Endothelial cell of umbilical vein (primary cell): ENCODE measurements around the gene TMEM183A. TPM values are rescaled to one million over a fixed set of nuclear protein-coding genes. Genes with fewer than 3 reads are reported as not detected.

ENCODE experiments used
- BruUV-seq: library from RNA; stranded (reverse); fragments of 400-500 nt; replicated peaks from 2 replicates; lab custom pipeline; 2021; lab: Mats Ljungman, UMichigan
- CTCF ChIA-PET: fragments of 300-600, 350-600 bp; sonication (Branson Sonifier 250); formaldehyde crosslinking; loops from one replicate; lab custom pipeline; 2021; ENCODE audit warnings: antibody characterized with exemption, inconsistent platforms; lab: Charles Lee
- POLR2A ChIA-PET: fragments of 300-600, 350-600 bp; sonication (Branson Sonifier 250); formaldehyde crosslinking; loops from one replicate; lab custom pipeline; 2021; ENCODE audit warnings: antibody characterized with exemption, inconsistent platforms; lab: Charles Lee
- DNase-seq: peaks from one replicate; pipeline ENCODE4 v3.0.0-alpha.2; 2011; ENCODE audit warnings: low read depth, low spot score
- FAIRE-seq: peaks from 2 replicates; lab custom pipeline; 2011; peaks lifted over from hg19 to GRCh38; lab: Jason Lieb, UNC
- H2AFZ ChIP-seq: 2 replicates; pipeline ENCODE4 v1.6.0; 2012; ENCODE audit warnings: low read depth, low read length, control low read depth, inconsistent platforms
- H3K27ac ChIP-seq: 2 replicates; pipeline ENCODE4 v1.5.1; 2011; ENCODE audit warnings: low read depth, mild to moderate bottlenecking, control low read depth, low read length, moderate library complexity; ENCODE audit not compliant: insufficient read depth
- H3K27me3 ChIP-seq, 2 experiments: 2 replicates each; pipeline versions ENCODE4 v1.6.0 to v1.6.1; 2011; ENCODE audit warnings: low read length in 2 of 2, mixed read lengths in 1 of 2; ENCODE audit not compliant: control insufficient read depth in 2 of 2, insufficient read depth in 2 of 2
- H3K36me3 ChIP-seq, 2 experiments: 2 replicates in 1 of 2; 3 replicates in 1 of 2; pipeline ENCODE4 v1.5.1; 2011; ENCODE audit warnings: low read length in 2 of 2, mild to moderate bottlenecking in 1 of 2, moderate library complexity in 1 of 2; ENCODE audit not compliant: control insufficient read depth in 2 of 2, insufficient read depth in 2 of 2; ENCODE audit errors: extremely low read depth in 1 of 2
- H3K4me1 ChIP-seq: 3 replicates; pipeline ENCODE4 v1.5.1; 2011; ENCODE audit warnings: mild to moderate bottlenecking, low read length; ENCODE audit not compliant: control insufficient read depth, insufficient read depth; ENCODE audit errors: extremely low read depth
- H3K4me2 ChIP-seq: 2 replicates; pipeline ENCODE4 v1.6.1; 2011; ENCODE audit warnings: low read length, control low read depth, mixed read lengths; ENCODE audit not compliant: insufficient read depth
- H3K4me3 ChIP-seq, 3 experiments: fragments of 200-600 bp in 1 of 3; sonication (generic), shearing (Covaris generic) in 1 of 3; replicated peaks in 1 of 3; 2 replicates each; pipeline ENCODE4 v1.5.1; 2011 to 2016; ENCODE audit warnings: control low read depth in 3 of 3, low read length in 3 of 3, mild to moderate bottlenecking in 2 of 3, inconsistent platforms in 1 of 3, low read depth in 1 of 3, moderate library complexity in 1 of 3; ENCODE audit not compliant: insufficient read depth in 1 of 3
- H3K79me2 ChIP-seq: 2 replicates; pipeline ENCODE4 v1.6.0; 2012; ENCODE audit warnings: low read length, inconsistent platforms; ENCODE audit not compliant: control insufficient read depth, insufficient read depth
- H3K9ac ChIP-seq: replicated peaks from 2 replicates; pipeline ENCODE3; 2011; ENCODE audit warnings: low read length, control low read depth; ENCODE audit not compliant: insufficient read depth; ENCODE audit errors: extremely low read depth
- H3K9me1 ChIP-seq: replicated peaks from 3 replicates; pipeline ENCODE4 v1.6.0; 2011; ENCODE audit warnings: mild to moderate bottlenecking, low read length; ENCODE audit not compliant: control insufficient read depth, insufficient read depth; ENCODE audit errors: extremely low read depth
- H3K9me3 ChIP-seq: replicated peaks from 2 replicates; pipeline ENCODE4 v1.5.1; 2012; ENCODE audit warnings: low read length, inconsistent platforms; ENCODE audit not compliant: control insufficient read depth, insufficient read depth
- H4K20me1 ChIP-seq: replicated peaks from 2 replicates; pipeline ENCODE3; 2011; ENCODE audit warnings: mild to moderate bottlenecking, low read length; ENCODE audit not compliant: control insufficient read depth, insufficient read depth; ENCODE audit errors: extremely low read depth
- EZH2 ChIP-seq: IDR thresholded peaks from 2 replicates; pipeline ENCODE4 v1.6.1; 2012; ENCODE audit warnings: borderline replicate concordance, low read depth, mild to moderate bottlenecking, moderate library complexity, low read length, inconsistent platforms; ENCODE audit not compliant: severe bottlenecking
- FOS ChIP-seq: IDR thresholded peaks from 2 replicates; pipeline ENCODE4 v1.6.1; 2011; ENCODE audit warnings: mild to moderate bottlenecking, low read length, moderate library complexity, borderline replicate concordance; ENCODE audit not compliant: insufficient read depth
- GATA2 ChIP-seq: IDR thresholded peaks from 2 replicates; pipeline ENCODE4 v1.7.0; 2011; ENCODE audit warnings: low read depth, mild to moderate bottlenecking, moderate library complexity, mixed read lengths, low read length; ENCODE audit not compliant: insufficient read length, insufficient read depth
- JUN ChIP-seq: IDR thresholded peaks from 2 replicates; pipeline ENCODE4 v1.6.1; 2011; ENCODE audit warnings: borderline replicate concordance, low read depth; ENCODE audit not compliant: insufficient read length, insufficient read depth
- MAX ChIP-seq: IDR thresholded peaks from 2 replicates; pipeline ENCODE4 v1.6.1; 2011; ENCODE audit not compliant: insufficient read depth, insufficient read length
- MYC ChIP-seq: IDR thresholded peaks from one replicate; pipeline ENCODE4 v1.6.1; 2011; ENCODE audit warnings: mild to moderate bottlenecking, low read depth, low read length
- POLR2A ChIP-seq: IDR thresholded peaks from 2 replicates; pipeline ENCODE4 v1.6.1; 2012; ENCODE audit warnings: low read depth, mild to moderate bottlenecking, control low read depth, low read length
- POLR2AphosphoS5 ChIP-seq: IDR thresholded peaks from 2 replicates; pipeline ENCODE4 v1.6.1; 2012; ENCODE audit warnings: low read depth, mild to moderate bottlenecking, control low read depth, low read length, moderate library complexity; ENCODE audit not compliant: insufficient read depth
- dilution Hi-C: fragments of 300-500 bp; cut with MboI; formaldehyde crosslinking; loops from one replicate; pipeline ENCODE4 v1.15.0; 2019; ENCODE audit warnings: low sequenced_read_pairs; ENCODE audit not compliant: extremely low pct_ligation_motif_present
- intact Hi-C: fragments of 100-400 bp; cut with micrococcal nuclease; formaldehyde crosslinking; loops from one replicate; pipeline ENCODE4 v1.10.0; 2022
- polyA plus RNA-seq, 4 experiments: library from polyadenylated mRNA; depleted of rRNA in 3 of 4; stranded (reverse) in 3 of 4; unstranded in 1 of 4; fragments of >200 nt; gene quantifications; 2 replicates each; pipeline versions ENCODE4 v1.2.1 to v1.2.3, GENCODE V29; 2011 to 2012; ENCODE audit warnings: missing spikeins in 1 of 4
- total RNA-seq: library from RNA; stranded (reverse); gene quantifications from 2 replicates; pipeline ENCODE4 v1.2.3, GENCODE V29; 2021
- TF ChIP-seq, protein P1 (sequence below), 2 donors: IDR thresholded peaks; 1 replicate in 1 of 2; 2 replicates in 1 of 2; pipeline ENCODE4 v1.5.1; 2011; ENCODE audit warnings: low read length in 2 of 2, mild to moderate bottlenecking in 2 of 2, moderate library complexity in 2 of 2, control low read depth in 1 of 2, inconsistent platforms in 1 of 2, low read depth in 1 of 2; ENCODE audit not compliant: insufficient read depth in 1 of 2; ENCODE audit errors: extremely low read depth in 1 of 2

The TMEM183A gene
- total and polyA plus RNA-seq, 2 donors (not counting 3 experiments of a cell fraction or from before 2014, with no cell fraction given): 59.4 to 110 TPM

DNA sequence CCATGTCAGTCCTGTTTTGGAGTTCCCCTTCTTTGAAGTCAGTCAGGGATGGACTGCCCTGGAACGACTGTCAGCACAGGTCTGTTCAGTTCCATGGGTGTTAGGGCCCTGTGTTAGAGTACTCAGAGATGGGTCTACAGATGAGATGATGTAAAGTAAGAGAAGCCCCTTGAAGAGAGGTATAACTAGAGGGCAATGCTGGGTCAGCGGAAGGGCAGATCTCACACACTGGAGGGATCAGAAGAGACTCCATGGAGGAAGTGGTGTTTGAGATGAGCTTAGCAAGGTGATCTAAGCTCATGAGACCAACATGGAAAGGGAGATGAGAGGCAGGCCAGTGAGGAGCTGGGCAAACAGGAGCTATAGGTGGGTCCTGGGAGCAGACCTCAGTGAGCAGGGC is 26.7 kb downstream of the TMEM183A start:
- Histone ChIP-seq H3K4me3 (no peak overlapping the region), H3K27ac (no peak overlapping the region), H3K79me2 (no peaks in the 10 kb centered on the region), H3K4me1 (no peaks in the 10 kb centered on the region), H3K9me3 (no peaks in the 10 kb centered on the region), H3K27me3 (peaks cover 3 to 23% of the 10 kb centered on the region in 2 experiments), H3K4me2 (no peak overlapping the region), H3K36me3 (no peaks in the 10 kb centered on the region), H3K9me1 (no peaks in the 10 kb centered on the region), H3K9ac (no peak overlapping the region), H2AFZ (no peak overlapping the region), H4K20me1 (no peaks in the 10 kb centered on the region)
- dilution Hi-C loops (no loop called here), intact Hi-C loops (loop anchor here (10.0 kb wide), 1 partner anchor 291 kb away; no protein-coding TSS in a partner anchor)
- BruUV-seq: no TSS peak
- no peak for FAIRE-seq
- no peak for DNase-seq
- ChIA-PET POLR2A (no interaction called here), CTCF (interaction anchor here (1.1 to 4.5 kb wide), 5 partner anchors 84 to 239 kb away, joined by 3 to 42 read pairs (median 14); no protein-coding TSS in a partner anchor)
- TF ChIP-seq JUN (no peak), MYC (no peak), GATA2 (no peak), POLR2A (no peak), MAX (no peak), POLR2AphosphoS5 (no peak), FOS (no peak), EZH2 (no peak)
- TF ChIP-seq, protein P1, sequence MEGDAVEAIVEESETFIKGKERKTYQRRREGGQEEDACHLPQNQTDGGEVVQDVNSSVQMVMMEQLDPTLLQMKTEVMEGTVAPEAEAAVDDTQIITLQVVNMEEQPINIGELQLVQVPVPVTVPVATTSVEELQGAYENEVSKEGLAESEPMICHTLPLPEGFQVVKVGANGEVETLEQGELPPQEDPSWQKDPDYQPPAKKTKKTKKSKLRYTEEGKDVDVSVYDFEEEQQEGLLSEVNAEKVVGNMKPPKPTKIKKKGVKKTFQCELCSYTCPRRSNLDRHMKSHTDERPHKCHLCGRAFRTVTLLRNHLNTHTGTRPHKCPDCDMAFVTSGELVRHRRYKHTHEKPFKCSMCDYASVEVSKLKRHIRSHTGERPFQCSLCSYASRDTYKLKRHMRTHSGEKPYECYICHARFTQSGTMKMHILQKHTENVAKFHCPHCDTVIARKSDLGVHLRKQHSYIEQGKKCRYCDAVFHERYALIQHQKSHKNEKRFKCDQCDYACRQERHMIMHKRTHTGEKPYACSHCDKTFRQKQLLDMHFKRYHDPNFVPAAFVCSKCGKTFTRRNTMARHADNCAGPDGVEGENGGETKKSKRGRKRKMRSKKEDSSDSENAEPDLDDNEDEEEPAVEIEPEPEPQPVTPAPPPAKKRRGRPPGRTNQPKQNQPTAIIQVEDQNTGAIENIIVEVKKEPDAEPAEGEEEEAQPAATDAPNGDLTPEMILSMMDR (IDR thresholded peaks at IDR 0.05; ENCODE audit: extremely low read depth in 1 of 2, insufficient read depth in 1 of 2, low read depth in 1 of 2, low read length in 2 of 2): no peak
